Fibroblast of skin of right quadriceps (primary cell): ENCODE measurements around the gene SEZ6L2.
A peak's percentile ranks its signal among the peaks of the same experiment; 100 is the strongest.
"Not testable (repeated sequence)": the region's sequence is repeated elsewhere in the genome, so short reads cannot be mapped to it uniquely, and the experiment has no call there.

Experiments used
- DNase-seq: peaks from one replicate; pipeline ENCODE4 v3.0.0-alpha.2; 2013

SEZ6L2 gene

DNA sequence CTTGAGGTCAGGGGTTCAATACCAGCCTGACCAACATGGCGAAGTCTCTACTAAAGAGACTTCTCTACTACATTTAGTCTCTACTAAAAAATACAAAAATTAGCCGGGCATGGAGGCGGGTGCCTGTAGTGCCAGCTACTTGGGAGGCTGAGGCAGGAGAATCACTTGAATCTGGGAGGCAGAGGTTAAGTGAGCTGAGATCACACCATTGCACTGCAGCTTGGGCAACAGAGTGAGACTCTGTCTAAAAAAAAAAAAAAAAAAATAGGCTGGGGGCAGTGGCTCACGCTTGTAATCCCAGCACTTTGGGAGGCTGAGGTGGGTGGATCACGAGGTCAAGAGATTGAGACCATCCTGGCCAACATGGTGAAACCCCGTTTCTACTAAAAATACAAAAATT, 10.5 kb upstream of the SEZ6L2 start:
- DNase-seq, result not testable (repeated sequence)

DNA sequence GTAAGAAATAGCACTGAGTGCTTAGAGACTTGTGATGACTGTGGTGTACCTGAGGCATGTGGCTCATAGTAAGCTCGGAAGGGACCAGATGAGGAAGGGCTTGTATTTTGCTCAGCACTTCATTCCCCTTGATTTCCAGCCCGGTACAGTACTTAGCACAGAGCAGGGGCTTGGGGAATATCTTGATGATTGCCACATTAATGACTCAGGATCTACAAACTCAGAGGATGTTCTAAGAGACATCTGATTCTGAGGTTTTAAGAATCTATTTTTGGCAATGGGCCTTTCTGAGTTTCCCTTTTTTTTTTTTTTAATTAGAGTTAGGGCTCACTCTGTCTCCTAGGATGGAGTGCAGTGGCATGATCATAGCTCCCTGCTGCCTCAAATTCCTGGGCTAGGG, 10.0 kb upstream of the SEZ6L2 start:
- DNase-seq, result peak; percentile 51

DNA sequence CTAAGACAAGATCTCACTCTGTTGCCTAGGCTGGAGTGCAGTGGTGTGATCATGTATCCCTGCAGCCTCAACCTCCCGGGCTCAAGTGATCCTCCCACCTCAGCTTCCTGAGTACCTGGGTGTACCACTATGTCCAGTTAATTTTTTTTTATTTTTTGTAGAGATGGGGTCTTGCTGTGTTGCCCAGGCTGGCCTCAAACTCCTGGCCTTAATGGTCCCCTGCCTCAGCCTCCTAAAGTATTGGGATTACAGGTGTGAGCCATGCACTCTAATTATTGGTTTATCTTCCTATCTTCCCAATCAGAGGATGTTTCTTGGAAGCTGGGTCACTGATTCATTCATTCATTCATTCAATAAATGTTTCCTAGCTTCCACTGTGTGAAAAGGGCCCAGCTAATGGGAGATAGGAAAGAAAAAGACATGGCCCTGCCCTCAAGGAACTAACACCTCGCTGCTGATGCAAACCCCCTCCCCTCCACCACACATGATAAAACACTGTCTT, 9.4 kb upstream of the SEZ6L2 start:
- DNase-seq, result no peak

DNA sequence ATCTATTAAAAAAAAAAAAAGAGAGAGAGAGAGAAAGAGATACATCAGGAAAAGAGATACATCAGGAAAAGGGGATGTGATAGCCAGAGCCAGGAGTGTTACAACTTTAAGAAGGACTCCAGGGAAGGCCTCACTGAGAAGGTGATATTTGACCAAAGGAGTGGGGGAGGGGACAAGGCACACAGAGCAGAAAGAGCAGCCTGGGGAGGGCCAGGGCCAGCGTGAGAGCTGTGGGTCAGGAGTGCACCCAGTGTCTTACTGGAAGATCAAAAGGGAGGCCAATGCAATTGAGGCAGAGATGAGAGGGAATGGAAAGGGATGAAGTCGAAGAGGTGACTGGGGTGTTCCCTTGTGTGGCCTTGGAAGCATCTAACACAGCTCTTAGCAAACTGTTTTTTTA, 8.6 kb upstream of the SEZ6L2 start:
- no peak for DNase-seq

DNA sequence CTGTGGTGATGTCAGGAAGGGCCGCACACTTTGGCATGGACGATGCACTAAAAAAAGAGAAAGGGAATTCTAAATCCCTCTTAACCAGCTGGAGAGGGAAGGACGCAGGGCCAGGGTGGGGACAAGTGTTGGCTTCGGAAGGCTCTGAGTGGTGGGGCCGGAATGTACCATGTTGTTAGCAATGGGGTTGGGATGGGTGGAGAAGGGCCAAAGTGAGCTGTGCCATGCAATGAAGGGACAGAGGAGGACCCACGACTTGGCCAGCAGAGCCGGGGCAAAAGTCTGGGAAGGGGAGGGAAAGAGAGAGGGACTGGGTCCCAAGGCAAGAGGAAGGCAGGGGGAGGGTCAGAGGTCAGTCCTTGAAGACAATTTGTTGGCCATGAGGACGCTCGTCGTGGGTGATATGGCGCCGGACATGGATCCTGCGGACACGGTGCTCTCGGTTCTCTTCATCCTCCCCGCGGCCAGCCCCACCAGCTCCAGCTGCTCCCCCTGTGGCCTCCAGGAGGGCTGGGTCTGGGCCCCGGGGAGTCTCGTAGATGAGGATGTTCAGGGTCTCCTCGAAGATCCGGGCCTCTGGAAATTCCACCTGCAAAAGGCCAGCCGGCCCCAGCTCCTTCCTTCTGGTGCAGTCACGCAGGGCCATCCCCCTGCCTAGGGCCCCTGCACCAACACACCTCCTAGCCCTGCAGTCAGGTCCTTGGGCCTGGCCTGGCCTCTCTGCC, 7.3 kb upstream of the SEZ6L2 start:
- no peak for DNase-seq

DNA sequence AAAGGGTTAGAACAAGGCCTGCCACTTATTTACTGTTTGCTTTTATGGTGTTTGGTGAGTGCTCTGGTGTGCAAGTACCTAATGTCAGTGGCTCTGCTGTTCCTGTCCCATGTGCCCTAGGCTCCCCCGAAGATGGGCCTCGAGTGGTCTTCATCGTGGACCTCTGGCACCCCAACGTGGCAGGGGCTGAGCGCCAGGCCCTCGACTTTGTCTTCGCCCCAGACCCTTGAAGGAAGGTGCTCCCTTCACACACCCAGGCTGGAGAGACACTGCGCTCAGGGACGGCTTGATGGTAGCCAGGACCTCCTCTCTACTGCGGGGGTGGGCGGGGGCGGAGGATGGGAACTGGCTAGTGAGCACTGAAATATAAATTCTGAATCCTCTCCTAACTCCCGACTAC, 6.3 kb upstream of the SEZ6L2 start:
- no peak for DNase-seq

DNA sequence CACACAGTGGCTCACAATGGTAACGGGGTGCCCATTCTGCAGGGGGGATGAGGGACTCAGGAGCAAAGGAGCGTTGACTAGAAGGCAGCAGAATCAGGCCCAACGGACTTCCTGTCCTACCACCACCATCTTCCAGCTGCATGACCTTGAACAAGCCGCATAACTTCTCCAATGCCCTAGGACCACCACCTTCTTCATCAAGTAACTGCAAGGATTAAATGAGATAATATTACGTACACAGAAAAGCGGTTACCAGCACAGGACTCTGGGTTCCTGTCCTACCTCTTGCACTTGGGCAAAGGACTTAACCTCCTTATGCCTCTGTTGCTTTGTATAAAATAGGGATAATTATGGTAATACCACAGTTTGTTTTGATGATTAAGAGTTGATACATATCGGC, 5.6 kb upstream of the SEZ6L2 start:
- no peak for DNase-seq

DNA sequence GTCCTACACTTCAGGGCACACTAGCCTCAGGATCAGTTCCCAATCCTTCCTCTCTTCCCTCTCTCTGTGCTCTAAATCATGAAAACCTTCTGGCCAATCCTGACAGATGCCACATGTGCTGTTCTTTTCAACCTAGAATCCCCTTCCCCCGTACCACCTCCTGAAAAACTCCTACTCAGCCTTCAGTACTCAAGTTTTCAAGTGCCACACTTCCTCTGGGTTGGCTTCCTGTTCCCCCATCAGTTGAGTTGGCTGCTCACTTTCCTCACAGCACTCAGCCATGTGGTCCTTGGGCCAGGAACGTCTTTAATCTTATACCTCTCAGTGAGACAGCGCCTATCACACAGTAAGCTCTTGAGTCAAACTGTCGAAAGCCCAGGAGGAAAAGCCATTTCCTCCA, 4.2 kb upstream of the SEZ6L2 start:
- no peak for DNase-seq

DNA sequence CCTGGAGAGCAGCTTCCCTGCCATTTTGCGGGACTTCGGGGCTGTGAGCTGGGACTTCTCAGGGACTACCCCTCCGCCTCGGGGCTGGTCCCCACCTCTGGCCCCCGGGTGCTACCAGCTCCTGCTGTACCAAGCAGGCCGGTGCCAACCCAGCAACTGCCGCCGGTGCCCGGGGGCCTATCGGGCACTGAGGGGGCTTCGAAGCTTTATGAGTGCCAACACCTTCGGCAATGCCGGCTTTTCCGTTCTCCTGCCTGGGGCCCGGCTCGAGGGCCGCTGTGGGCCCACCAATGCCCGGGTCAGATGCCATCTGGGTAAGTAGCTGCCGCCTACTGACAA, 2.2 kb upstream of the SEZ6L2 start:
- DNase-seq, result no peak

DNA sequence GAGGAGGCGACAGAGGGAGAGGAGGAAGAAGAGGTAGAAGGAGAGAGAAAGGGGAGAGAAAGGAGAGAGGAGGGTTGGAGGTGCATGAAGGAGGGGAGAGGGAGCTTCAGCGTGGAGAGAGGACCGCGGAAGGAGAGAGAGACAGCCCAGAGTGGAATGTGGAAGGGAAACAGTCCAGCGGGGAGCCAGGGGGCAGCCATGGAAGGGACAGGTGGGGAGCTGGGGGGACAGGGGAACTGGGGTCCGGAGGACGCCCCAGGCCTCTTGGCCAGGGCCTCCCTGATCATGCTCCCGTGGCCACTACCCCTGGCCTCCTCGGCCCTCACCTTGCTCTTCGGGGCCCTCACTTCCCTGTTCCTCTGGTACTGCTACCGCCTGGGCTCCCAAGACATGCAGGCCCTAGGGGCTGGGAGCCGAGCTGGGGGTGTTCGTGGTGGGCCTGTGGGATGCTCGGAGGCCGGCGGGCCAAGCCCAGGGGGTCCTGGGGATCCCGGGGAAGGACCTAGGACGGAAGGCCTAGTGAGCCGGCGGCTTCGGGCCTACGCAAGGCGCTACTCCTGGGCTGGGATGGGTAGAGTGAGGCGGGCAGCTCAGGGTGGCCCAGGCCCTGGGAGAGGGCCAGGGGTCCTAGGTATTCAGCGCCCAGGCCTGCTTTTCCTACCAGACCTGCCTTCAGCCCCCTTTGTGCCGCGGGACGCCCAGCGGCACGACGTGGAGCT, 1.7 kb upstream of the SEZ6L2 start:
- DNase-seq, result no peak

DNA sequence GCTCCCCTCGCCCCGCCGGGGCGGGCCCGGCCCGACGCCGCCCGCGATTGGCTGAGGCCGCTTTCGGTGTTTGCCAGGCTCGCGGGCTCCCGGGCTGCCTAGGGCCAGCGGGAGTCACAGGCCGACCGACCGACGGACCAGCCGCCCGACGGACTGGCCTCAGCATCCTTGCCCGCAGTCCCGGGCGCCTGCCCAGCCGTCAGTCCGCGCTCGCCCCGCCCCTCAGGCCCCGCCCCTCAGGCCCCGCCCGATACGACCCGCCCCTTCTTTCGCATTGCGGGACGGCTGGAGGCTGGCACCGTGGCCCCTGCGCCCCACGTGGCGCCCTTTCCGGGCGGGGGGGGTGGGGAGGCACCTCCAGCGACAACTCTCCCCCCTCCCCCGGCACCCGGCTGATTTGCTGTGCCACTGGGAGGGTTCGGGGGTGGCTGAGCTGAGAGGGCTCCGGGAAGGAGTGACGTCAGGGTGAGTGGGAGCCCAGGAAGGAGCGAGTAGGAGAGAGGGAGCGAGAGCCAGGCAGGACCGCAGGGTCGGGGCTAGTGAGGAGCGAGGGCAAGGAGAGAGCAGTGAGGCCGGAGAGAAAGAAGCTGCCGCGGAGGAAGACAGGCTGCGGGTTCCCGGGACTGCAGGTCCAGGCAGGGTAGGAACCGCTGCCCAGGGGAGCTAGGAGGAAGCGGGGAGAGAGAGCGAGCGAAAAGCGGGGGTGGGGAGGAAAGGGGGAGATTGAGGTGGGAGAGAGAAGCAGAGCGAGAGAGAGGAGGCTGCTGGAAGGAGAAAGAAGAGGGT, 945 bp upstream of the SEZ6L2 start, which contains the start of gene ASPHD1:
TSS of gene ASPHD1 (plus strand) at position 387 of the 786 bp plus-strand sequence. CDS start 484 bp downstream, outside the sequence.
- DNase-seq, result peak; percentile 78

DNA sequence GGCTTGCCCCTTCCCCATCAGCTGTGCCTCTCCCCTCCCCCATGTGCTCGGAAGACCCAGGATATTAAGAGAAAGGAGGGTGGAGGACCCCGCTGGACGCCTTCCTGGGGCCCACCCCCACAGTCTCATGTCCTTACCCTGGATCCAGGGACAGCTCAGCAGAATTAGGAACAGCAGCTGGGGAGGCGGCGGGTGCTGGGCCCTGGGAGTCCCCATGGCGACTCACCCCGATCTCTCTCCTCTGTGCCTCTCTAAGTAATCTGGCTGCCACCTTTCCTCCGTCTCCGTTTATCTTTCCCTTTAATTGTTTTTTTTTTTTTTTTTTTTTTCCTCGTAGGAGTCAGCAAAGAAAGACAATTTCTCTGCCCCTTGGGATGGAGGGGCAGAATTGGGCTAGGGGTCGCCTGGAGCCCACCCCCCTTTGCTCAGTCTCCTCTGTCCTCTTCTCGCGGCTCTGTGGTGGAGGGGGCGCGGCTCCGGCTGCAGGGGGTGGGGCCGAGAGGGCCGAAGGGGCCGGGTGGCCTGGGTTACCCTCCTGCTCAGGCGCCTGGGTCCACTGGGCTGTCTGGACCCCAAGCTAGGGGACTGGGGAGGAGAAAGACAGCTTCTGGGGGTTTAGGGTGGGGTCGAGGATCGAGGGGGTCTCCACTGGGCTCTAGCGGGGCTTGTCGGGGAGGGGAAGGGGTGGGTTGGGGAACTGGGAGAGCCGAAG, 390 bp downstream of the SEZ6L2 start:
- peak; percentile 10 for DNase-seq

DNA sequence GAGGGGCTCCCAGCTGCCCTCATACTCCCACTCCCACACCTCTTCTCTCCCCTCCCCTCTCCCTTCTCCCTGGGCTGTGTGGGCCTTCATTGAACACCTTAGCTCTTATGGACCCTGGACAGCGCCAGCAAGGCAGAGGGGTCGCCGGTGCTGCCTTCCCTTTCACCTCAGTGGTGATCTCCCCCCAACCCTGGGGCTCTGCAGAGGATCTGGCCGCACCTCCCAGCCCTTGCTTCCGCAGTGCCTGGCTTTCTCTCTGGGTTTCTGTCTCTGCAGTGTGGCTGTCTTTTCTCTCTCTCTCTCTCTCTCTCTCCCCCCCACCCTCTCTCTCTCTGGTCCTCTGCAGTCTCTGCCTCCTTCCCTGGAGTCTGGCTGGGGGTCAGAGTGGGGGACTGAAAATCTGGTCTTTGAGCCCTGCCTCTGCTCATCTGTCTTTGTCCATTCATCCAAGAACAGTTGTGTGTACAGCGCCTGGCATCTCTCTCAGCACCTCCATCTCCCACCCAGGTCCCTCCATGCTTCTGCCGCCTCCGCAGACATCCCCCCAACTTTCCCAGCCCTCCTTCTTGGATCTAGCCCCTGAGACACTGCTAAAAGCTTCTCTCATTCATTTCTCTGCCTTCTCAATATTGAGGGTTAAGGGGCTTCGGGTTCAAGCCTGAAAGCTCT, 1.1 kb downstream of the SEZ6L2 start:
- no peak for DNase-seq

DNA sequence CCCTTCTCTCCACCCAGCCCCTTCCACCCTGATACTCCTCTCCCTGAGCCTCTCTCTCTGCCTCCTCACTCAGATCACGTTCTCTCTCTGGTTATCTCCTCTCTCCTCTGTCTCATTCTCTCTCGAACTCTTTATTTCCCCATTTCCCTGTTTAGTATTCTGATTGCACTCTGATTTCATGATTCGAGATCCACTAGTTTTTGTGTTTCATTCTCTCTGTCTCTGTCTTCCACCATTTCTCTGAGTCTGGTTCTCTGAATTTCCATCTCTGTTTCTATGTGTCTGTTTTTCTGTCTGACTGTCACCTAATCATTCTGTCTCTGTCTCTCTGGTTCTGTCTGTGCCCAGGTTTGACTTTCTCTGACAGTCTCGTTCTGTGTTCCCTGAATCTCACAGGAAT, 2.0 kb downstream of the SEZ6L2 start:
- no peak for DNase-seq

DNA sequence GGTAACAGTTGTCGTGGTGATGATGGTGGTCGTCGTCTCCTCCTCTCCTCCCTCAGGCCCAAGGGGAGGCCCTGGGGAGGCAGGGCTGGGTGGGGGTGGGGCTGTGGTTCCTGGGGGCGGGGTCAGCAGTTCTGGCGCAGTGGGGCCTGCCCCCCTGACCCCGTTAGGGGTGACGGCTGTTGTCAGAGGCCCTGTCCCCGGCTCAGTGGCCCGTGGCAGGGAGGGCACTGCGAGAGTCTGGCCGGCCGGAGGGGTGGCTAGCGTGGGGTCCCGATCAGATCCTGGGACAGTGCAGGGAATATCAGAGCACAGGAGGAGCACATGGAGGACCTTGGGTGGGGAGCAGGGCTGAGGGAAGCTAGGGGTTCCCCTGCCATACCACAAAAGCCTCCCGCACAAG, 2.5 kb downstream of the SEZ6L2 start:
- no peak for DNase-seq

DNA sequence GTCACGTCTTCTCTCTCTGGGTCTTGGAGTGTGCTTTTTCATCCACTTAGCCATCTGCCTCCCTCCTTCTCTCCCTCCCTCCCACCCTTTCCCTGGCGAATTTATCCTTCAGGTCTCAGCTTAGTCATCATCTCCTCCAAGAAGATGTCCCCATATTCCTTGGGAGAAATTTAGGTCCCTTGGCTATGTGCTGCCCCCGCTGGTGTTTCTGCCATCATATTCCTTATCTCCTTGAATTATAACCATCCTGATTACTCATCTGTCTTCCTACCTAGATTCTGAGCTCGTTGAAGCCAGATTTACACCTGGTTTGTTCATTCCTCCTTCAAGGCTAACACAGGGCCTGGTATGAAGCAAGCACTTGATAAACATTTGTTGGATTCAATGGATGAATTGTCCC, 5.0 kb downstream of the SEZ6L2 start:
- no peak for DNase-seq

DNA sequence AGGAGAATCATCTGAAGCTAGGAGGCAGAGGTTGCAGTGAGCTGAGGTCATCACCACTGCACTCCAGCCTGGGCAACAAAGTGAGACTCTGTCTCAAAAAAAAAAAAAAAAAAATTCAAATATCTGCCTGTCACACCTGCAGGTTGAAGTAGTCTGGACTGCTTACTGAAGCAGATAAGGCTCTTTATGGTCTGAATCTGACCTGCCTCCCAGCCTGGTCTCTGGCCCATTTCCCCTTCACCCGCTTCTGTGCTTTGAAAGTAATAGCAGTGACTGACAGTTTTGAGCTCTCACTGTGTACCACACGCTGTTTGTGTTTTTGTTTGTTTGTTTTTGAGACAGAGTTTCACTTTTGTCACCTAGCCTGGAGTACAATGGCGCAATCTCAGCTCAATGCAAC, 5.8 kb downstream of the SEZ6L2 start:
- DNase-seq, result no peak

DNA sequence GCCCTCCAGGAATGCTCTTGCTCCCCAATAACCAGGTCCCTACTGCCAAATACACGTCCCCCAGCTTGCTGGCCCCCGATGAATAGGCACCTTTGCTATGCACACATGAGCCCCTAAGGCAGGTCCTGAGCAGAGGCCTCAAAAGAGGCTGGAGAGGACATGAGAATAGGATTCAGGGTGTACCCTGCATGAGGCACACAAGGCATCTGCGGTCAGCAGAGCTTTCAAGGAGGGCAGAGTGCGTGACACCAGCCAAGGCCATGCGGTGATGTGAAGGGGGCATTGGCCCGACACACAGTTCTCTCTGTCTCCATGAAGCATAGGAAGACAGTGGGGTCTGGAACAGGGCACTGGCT, 6.9 kb downstream of the SEZ6L2 start:
- no peak for DNase-seq

DNA sequence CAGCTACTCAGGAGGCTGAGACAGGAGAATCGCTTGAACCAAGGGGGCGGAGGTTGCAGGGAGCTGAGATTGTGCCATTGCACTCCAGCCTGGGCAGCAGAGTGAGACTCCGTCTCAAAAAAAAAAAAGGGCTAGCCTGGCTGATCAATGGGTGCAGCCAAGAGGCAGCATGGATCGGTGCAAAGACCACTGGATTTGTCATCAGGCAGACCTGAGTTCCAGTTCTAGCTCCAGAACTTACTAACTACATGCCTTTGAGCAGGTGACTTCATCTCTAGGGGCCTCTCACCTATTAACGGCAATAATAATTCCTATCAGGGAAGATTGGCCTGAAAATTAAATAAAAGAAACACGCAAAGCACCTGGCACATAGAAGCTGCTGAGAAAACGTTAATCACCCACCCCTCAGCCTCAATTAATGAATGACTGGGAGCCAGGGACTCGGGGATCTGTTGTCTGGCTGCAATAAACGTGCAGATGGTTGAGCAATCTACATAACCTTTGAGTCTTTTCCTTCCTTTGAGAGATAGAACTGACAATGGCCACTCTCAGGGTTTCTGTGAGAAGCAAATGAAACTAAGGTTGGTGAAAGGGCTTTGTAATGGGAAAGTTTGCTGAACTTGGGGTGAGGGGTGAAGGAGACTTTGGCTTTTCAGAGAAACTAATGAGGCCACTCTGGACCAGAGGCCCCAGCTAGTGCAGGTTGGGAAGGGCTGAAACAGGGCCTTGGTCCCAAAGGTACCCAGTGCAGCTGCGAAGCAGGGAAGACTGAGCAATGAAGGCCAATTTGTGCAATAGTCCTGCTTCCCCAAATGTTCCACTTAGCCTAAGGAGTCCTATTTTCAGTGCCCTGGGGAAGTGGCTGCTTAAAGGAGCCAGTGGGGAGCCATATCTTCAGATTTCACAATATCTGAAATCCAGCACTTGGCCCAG, 7.6 kb downstream of the SEZ6L2 start:
- no peak for DNase-seq

DNA sequence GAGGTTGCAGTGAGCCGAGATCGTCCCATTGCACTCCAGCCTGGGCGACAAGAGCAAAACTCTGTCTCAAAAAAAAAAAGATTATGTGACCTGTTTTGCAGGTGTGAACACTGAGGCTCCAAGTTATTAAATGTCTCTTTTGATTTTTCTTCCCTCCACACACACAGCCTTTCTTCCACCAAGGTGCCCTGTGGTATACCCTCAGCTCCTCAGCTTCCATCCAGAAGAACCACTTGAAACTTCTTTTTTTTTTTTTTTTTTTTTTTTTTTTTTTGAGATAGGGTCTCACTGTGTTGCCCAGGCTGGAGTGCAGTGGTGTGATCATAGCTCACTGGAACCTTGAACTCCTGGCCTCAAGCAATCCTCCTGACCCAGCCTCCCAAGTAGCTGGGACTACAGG, 10.0 kb downstream of the SEZ6L2 start:
- DNase-seq, result not testable (repeated sequence)

DNA sequence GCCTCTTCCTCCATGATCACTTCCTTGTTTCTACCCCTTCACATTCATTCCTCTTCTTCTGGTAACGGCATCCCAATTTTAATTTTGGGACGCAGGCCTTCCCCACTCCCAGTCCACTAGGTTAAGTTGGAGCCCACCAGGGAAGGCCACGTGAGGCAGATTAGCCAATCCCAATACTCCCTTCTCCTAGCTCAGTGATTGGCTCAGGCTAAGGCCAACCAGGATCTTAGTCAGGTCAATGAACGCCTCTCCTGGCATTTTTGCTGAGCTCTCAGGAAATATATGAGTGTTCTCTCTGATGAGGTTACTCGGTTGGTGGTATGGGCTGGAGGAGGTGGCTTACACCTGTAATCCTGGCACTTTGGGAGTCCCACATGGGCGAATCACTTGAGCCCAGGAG, 15.4 kb downstream of the SEZ6L2 start:
- DNase-seq, result no peak
